OCI-LY3 (cell line): ENCODE results near the gene FRS3.

Source experiments
- H2AFZ ChIP-seq: fragments of 200-600, 300-600 bp; shearing (Covaris generic); 2 replicates; pipeline ENCODE4 v1.6.0; 2014; ENCODE audit warnings: antibody characterized with exemption, low read depth, low read length
- H3K27ac ChIP-seq: fragments of 200-600, 300-600 bp; sonication (generic); 2 replicates; pipeline ENCODE4 v1.5.1; 2014; ENCODE audit warnings: mild to moderate bottlenecking, low read length, moderate library complexity, mixed read lengths
- H3K27me3 ChIP-seq: fragments of 200-600, 300-600 bp; sonication (generic); 2 replicates; pipeline ENCODE4 v1.6.1; 2014; ENCODE audit warnings: low read depth, low read length, mixed read lengths
- H3K36me3 ChIP-seq: fragments of 200-600, 300-600 bp; sonication (generic); replicated peaks from 2 replicates; pipeline ENCODE3; 2014; ENCODE audit warnings: low read depth, low read length, mixed read lengths
- H3K4me1 ChIP-seq: fragments of 300-600, 200-600 bp; sonication (generic); 2 replicates; pipeline ENCODE4 v1.6.1; 2014; ENCODE audit warnings: low read length, mixed read lengths
- H3K4me2 ChIP-seq: fragments of 200-600, 300-600 bp; sonication (generic); 2 replicates; pipeline ENCODE4 v1.6.1; 2014; ENCODE audit warnings: low read length, mixed read lengths
- H3K4me3 ChIP-seq: fragments of 300-600, 200-600 bp; sonication (generic); 2 replicates; pipeline ENCODE4 v1.5.1; 2014; ENCODE audit warnings: antibody characterized with exemption, mild to moderate bottlenecking, low read length, moderate library complexity
- H3K79me2 ChIP-seq: fragments of 300-600, 200-600 bp; shearing (Covaris generic); 2 replicates; pipeline ENCODE4 v1.6.1; 2014; ENCODE audit warnings: mild to moderate bottlenecking, low read length, mixed read lengths
- H3K9ac ChIP-seq: fragments of 300-600, 200-600 bp; shearing (Covaris generic); 2 replicates; pipeline ENCODE4 v1.6.0; 2014; ENCODE audit warnings: mild to moderate bottlenecking, low read length, moderate library complexity
- H3K9me3 ChIP-seq: fragments of 200-600, 300-600 bp; shearing (Covaris generic); 2 replicates; pipeline ENCODE4 v1.6.1; 2014; ENCODE audit warnings: low read length, mixed read lengths; ENCODE audit not compliant: insufficient read depth
- H4K20me1 ChIP-seq: fragments of 200-600, 300-600 bp; sonication (generic); 2 replicates; pipeline ENCODE4 v1.6.1; 2016; ENCODE audit warnings: low read length, mixed read lengths; ENCODE audit not compliant: insufficient read depth
- EZH2phosphoT487 ChIP-seq: fragments of 200-600 bp; shearing (Covaris generic); IDR thresholded peaks from 2 replicates; pipeline ENCODE4 v1.6.1; 2018; ENCODE audit warnings: antibody characterized with exemption, mixed run types, low read depth
- TF ChIP-seq, protein P1 (sequence below): fragments of 200-600, 300-600 bp; sonication (generic); IDR thresholded peaks from 2 replicates; pipeline ENCODE4 v1.5.1; 2014; ENCODE audit warnings: antibody characterized with exemption, low read length, low read depth

The FRS3 gene

DNA sequence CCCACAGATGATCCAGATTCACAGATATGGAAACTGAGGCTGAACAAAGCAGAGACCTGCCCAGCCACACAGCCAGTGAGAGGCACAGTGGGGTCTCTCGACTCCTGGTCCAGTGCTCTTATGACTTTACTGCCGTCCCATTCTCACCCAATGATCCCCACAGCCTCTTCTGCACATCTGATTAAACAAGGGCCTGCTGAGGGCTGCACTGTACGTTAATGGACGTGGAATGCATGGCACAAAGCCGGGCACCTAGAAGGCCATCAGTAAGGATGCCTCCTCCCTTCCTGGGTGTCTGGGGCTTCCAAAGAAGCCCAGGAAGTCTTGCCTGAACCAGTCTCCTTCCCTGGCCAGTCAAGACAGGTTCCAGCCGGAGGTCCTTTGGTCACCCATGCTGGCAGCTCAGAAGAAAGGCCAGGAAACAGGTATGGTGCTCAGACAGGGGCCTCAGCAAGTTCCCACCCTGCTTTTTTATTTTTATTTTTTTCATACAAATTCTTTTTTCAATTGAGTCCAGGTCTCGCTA lies 48.1 kb downstream of the FRS3 start:
- Histone ChIP-seq H3K4me3 (peak overlapping the region; percentile 86), H3K9ac (peak overlapping the region; percentile 99), H3K27ac (peak overlapping the region; percentile 96), H3K9me3 (no peaks in the 10 kb centered on the region), H3K27me3 (no peaks in the 10 kb centered on the region), H3K79me2 (peaks cover 73% of the 10 kb centered on the region), H3K4me1 (peaks cover 45% of the 10 kb centered on the region), H3K36me3 (peaks cover 47% of the 10 kb centered on the region), H2AFZ (no peak overlapping the region), H3K4me2 (peak overlapping the region; percentile 97), H4K20me1 (peaks cover 48% of the 10 kb centered on the region)
- no peak for TF ChIP-seq EZH2phosphoT487
- TF ChIP-seq, protein P1, sequence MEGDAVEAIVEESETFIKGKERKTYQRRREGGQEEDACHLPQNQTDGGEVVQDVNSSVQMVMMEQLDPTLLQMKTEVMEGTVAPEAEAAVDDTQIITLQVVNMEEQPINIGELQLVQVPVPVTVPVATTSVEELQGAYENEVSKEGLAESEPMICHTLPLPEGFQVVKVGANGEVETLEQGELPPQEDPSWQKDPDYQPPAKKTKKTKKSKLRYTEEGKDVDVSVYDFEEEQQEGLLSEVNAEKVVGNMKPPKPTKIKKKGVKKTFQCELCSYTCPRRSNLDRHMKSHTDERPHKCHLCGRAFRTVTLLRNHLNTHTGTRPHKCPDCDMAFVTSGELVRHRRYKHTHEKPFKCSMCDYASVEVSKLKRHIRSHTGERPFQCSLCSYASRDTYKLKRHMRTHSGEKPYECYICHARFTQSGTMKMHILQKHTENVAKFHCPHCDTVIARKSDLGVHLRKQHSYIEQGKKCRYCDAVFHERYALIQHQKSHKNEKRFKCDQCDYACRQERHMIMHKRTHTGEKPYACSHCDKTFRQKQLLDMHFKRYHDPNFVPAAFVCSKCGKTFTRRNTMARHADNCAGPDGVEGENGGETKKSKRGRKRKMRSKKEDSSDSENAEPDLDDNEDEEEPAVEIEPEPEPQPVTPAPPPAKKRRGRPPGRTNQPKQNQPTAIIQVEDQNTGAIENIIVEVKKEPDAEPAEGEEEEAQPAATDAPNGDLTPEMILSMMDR, result no peak

DNA sequence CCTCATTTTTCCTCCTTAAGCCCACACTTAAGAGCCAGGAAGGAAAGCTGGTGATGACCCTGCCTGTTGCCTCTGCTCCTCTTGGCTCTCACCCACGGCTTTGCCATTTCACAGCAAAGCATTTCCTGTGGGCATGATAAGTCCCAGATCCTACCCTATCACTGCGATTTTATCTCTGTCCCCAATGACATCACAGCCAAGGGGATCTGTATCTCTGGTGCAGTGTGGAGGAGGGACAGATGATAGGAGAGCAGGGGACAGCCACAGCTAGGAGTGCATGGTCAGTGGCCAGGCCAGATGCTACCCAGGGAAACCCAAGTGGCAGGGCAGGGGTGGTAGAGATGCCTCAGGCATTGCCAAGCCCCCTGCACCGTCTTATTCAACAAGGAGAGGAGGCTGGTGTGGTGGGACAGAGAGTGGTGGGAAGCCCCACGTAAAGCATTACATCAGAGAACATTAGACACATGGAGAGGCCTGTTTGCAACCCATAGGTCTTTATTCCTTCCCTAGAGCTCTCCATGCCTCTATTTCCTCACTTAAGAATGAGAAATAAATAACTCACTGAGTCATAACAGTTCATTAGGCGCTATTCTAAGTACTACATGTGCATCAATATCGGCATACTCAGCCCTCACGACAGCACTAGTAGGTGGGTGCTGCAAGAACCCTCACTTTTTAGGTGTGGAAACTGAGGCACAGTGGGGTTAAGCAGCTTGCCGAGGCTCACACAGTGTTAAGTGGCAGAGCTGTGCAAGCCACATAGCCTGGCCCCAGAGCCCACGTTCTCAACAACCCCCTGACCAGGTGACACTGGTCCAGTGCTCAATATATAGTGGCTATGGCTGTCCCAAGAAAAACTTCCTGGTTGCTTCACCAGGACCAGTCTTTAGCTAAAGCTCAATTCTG lies 48.9 kb downstream of the FRS3 start:
- Histone ChIP-seq H2AFZ (no peak overlapping the region), H3K9me3 (no peaks in the 10 kb centered on the region), H3K27ac (peak overlapping the region; percentile 96), H4K20me1 (peaks cover 56% of the 10 kb centered on the region), H3K36me3 (peaks cover 47% of the 10 kb centered on the region), H3K79me2 (peaks cover 81% of the 10 kb centered on the region), H3K4me2 (peak overlapping the region; percentile 97), H3K4me1 (peaks cover 44% of the 10 kb centered on the region), H3K4me3 (peak overlapping the region; percentile 86), H3K9ac (peak overlapping the region; percentile 99), H3K27me3 (no peaks in the 10 kb centered on the region)
- TF ChIP-seq EZH2phosphoT487, result no peak
- TF ChIP-seq, protein P1, result no peak

DNA sequence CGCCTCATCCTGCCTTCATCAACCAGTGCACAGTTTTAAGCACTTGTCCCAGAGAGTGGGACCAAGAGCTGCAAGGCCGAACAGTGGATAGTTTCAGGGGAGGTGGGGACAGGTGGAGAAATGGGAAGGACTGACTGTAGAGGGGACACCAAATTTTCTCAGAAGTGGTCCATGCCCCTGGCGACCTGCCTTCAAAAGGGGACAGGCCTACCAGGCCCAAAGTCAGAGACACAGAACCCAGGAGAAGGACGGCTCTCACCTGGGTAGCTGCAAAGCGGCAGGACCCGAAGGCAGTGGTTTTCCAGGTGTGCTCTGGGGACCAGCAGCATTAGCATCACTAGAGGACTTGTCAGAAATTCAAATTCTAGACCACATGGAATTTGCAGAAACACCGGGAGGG lies 50.1 kb downstream of the FRS3 start:
- H3K36me3 ChIP-seq, result peaks cover 47% of the 10 kb centered on the region
- peak overlapping the region; percentile 97 for H3K4me2 ChIP-seq
- TF ChIP-seq, protein P1, result no peak
- H3K4me1 ChIP-seq, result peaks cover 53% of the 10 kb centered on the region
- no peaks in the 10 kb centered on the region for H3K27me3 ChIP-seq
- H4K20me1 ChIP-seq, result peaks cover 67% of the 10 kb centered on the region
- H3K27ac ChIP-seq, result no peak overlapping the region
- H3K4me3 ChIP-seq, result peak overlapping the region; percentile 86
- H3K9ac ChIP-seq, result no peak overlapping the region
- H3K79me2 ChIP-seq, result peaks cover 93% of the 10 kb centered on the region
- H3K9me3 ChIP-seq, result no peaks in the 10 kb centered on the region
- H2AFZ ChIP-seq, result no peak overlapping the region

DNA sequence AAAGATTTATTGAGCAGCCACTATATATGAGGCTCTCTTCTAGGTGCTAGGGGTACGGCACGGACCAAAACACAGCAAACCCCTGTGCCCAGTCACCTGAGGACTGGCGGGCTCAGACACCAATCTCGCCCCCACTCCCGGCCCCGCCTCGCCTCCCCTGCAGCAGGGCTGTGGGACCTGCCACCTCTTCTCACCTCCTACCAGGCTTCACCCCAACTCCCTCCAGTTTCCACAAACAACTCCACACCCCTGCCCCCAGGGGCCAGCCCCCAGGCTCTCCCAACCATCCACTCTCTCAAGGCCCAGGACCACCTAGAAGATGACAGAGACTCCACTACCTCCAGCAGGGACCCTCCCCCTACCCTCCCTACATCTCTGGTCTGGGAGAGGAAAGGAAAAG lies 50.7 kb downstream of the FRS3 start:
- Histone ChIP-seq H2AFZ (no peak overlapping the region), H3K4me1 (peaks cover 60% of the 10 kb centered on the region), H4K20me1 (peaks cover 74% of the 10 kb centered on the region), H3K4me3 (no peak overlapping the region; the same call in 1 of the 2 replicates), H3K27me3 (no peaks in the 10 kb centered on the region), H3K79me2 (peaks cover 100% of the 10 kb centered on the region), H3K9me3 (no peaks in the 10 kb centered on the region), H3K27ac (no peak overlapping the region), H3K36me3 (peaks cover 48% of the 10 kb centered on the region), H3K4me2 (peak overlapping the region; percentile 97), H3K9ac (no peak overlapping the region)
- TF ChIP-seq, protein P1, result no peak
- no peak for TF ChIP-seq EZH2phosphoT487
